T-helper 1 cell treated with Interleukin-12 subunit alpha and Interleukin-12 subunit beta and Interleukin-4 antibody, amounts not matched to agents 30 ng/mL and 1 ng/mL, for 36 hours (primary cell): Measurements from ENCODE around the gene LARGE1. TPM values are rescaled to one million over a fixed set of nuclear protein-coding genes. Genes with fewer than 3 reads are reported as not detected.

Experiments used
- intact Hi-C: fragments of 100-400 bp; cut with micrococcal nuclease; formaldehyde crosslinking; loops from one replicate; pipeline ENCODE4 v1.15.1; 2024
- total RNA-seq: library from RNA; stranded (reverse); gene quantifications from 2 replicates; pipeline ENCODE4 v1.2.3, GENCODE V29; 2022

LARGE1 gene
- total RNA-seq, 1 donor from 2014 or later, result 0.32 TPM

- intact Hi-C loops, result no loop called here
These were observed 191.4 kb downstream of the LARGE1 start for GRCh38 chr22:33728847-33729246.

- intact Hi-C loops, result no loop called here
These were observed 194.0 kb downstream of the LARGE1 start for GRCh38 chr22:33726294-33726734.

- intact Hi-C loops, result no loop called here
These were observed 196.4 kb downstream of the LARGE1 start for GRCh38 chr22:33723915-33724314.

GRCh38 chr22:33722816-33723215 lies 197.5 kb downstream of the LARGE1 start:
- intact Hi-C loops, result no loop called here

GRCh38 chr22:33720166-33720878 lies 200.0 kb downstream of the LARGE1 start:
- intact Hi-C loops, result no loop called here

GRCh38 chr22:33717694-33718396 lies 202.4 kb downstream of the LARGE1 start:
- intact Hi-C loops, result no loop called here

- intact Hi-C loops, result no loop called here
These were observed 204.9 kb downstream of the LARGE1 start for GRCh38 chr22:33715237-33715985.

- intact Hi-C loops, result no loop called here
These were observed 209.9 kb downstream of the LARGE1 start for GRCh38 chr22:33710326-33710725.

- intact Hi-C loops, result no loop called here
These were observed 212.7 kb downstream of the LARGE1 start for GRCh38 chr22:33707581-33707980.

- intact Hi-C loops, result no loop called here
These were observed 214.2 kb downstream of the LARGE1 start for GRCh38 chr22:33706100-33706499.

- intact Hi-C loops, result no loop called here
These were observed 221.1 kb downstream of the LARGE1 start for GRCh38 chr22:33699176-33699575.

- intact Hi-C loops, result no loop called here
These were observed 222.6 kb downstream of the LARGE1 start for GRCh38 chr22:33697640-33698039.

- intact Hi-C loops, result no loop called here
These were observed 229.1 kb downstream of the LARGE1 start for GRCh38 chr22:33691057-33691630.

GRCh38 chr22:33688903-33689302 lies 231.4 kb downstream of the LARGE1 start:
- intact Hi-C loops, result no loop called here

- intact Hi-C loops, result no loop called here
These were observed 232.8 kb downstream of the LARGE1 start for GRCh38 chr22:33687464-33687863.

GRCh38 chr22:33684087-33684486 lies 236.2 kb downstream of the LARGE1 start:
- intact Hi-C loops, result no loop called here

GRCh38 chr22:33682927-33683326 lies 237.3 kb downstream of the LARGE1 start:
- intact Hi-C loops, result no loop called here

GRCh38 chr22:33680632-33681031 lies 239.6 kb downstream of the LARGE1 start:
- intact Hi-C loops, result no loop called here

GRCh38 chr22:33678523-33678922 lies 241.8 kb downstream of the LARGE1 start:
- intact Hi-C loops, result no loop called here

GRCh38 chr22:33677536-33677935 lies 242.7 kb downstream of the LARGE1 start:
- intact Hi-C loops, result no loop called here

GRCh38 chr22:33674357-33674756 lies 245.9 kb downstream of the LARGE1 start:
- intact Hi-C loops, result no loop called here

GRCh38 chr22:33669746-33670145 lies 250.5 kb downstream of the LARGE1 start:
- intact Hi-C loops, result no loop called here
